IMR-90 (cell line): ENCODE results near the gene SLC66A1. TPM values are rescaled to one million over a fixed set of nuclear protein-coding genes. Genes with fewer than 3 reads are reported as not detected.

Experiments used
- ATAC-seq: fragments of 200-7000 bp; cut with Tn5 transposase; 2 replicates; pipeline ENCODE4 v1.9.1; 2020; ENCODE audit warnings: low read depth, mild to moderate bottlenecking, moderate library complexity
- BruUV-seq: library from RNA; stranded (reverse); fragments of 400-500 nt; replicated peaks from 2 replicates; lab custom pipeline; 2021; lab: Mats Ljungman, UMichigan
- CTCF ChIA-PET: fragments of 300-600 bp; formaldehyde crosslinking; extraction: SDS; loops from one replicate; lab custom pipeline; 2021; ENCODE audit warnings: antibody characterized with exemption; lab: Yijun Ruan, JAX
- POLR2A ChIA-PET: fragments of 300-600 bp; sonication (Branson Sonifier 250); formaldehyde crosslinking; loops from one replicate; lab custom pipeline; 2022; ENCODE audit warnings: antibody characterized with exemption; ENCODE audit not compliant: unreplicated experiment; lab: Charles Lee
- DNase-seq: peaks from one replicate; pipeline ENCODE4 v3.0.0; 2013
- H2AFZ ChIP-seq: replicated peaks from 2 replicates; pipeline ENCODE3; 2013; ENCODE audit warnings: low read length, mild to moderate bottlenecking; ENCODE audit not compliant: poor library complexity
- H2AK5ac ChIP-seq: 2 replicates; pipeline ENCODE4 v1.6.1; 2013; ENCODE audit warnings: low read depth, low read length, inconsistent platforms
- H2AK9ac ChIP-seq: replicated peaks from 2 replicates; pipeline ENCODE3; 2013; ENCODE audit warnings: mild to moderate bottlenecking, low read depth, low read length, moderate library complexity; ENCODE audit not compliant: poor library complexity
- H2BK120ac ChIP-seq: 2 replicates; pipeline ENCODE4 v1.6.1; 2013; ENCODE audit warnings: low read depth, low read length, inconsistent platforms
- H2BK15ac ChIP-seq: 3 replicates; pipeline ENCODE4 v1.6.1; 2013; ENCODE audit warnings: low read depth, low read length, inconsistent platforms
- H2BK20ac ChIP-seq: 2 replicates; pipeline ENCODE4 v1.6.1; 2013; ENCODE audit warnings: low read depth, mild to moderate bottlenecking, inconsistent platforms, low read length, moderate library complexity
- H2BK5ac ChIP-seq: 2 replicates; pipeline ENCODE4 v1.6.1; 2013; ENCODE audit warnings: mild to moderate bottlenecking, low read depth, low read length, inconsistent platforms; ENCODE audit not compliant: poor library complexity, severe bottlenecking
- H3K14ac ChIP-seq: replicated peaks from 2 replicates; pipeline ENCODE4 v1.6.1; 2013; ENCODE audit warnings: low read depth, low read length, inconsistent platforms
- H3K18ac ChIP-seq: 2 replicates; pipeline ENCODE4 v1.6.1; 2013; ENCODE audit warnings: low read depth, low read length, control low read depth
- H3K23ac ChIP-seq: 2 replicates; pipeline ENCODE4 v1.6.1; 2013; ENCODE audit warnings: low read depth, low read length, inconsistent platforms
- H3K27ac ChIP-seq: 2 replicates; pipeline ENCODE4 v1.5.1; 2013; ENCODE audit warnings: mild to moderate bottlenecking, control low read depth, low read length; ENCODE audit not compliant: insufficient read depth
- H3K27me3 ChIP-seq: 2 replicates; pipeline ENCODE4 v1.6.1; 2013; ENCODE audit warnings: low read length; ENCODE audit not compliant: control insufficient read depth, insufficient read depth
- H3K36me3 ChIP-seq: 2 replicates; pipeline ENCODE4 v1.6.1; 2013; ENCODE audit warnings: low read length, mixed read lengths; ENCODE audit not compliant: control insufficient read depth, insufficient read depth
- H3K4ac ChIP-seq: 2 replicates; pipeline ENCODE4 v1.6.1; 2013; ENCODE audit warnings: low read depth, low read length, inconsistent platforms
- H3K4me1 ChIP-seq: 2 replicates; pipeline ENCODE4 v1.6.1; 2013; ENCODE audit warnings: low read length, mixed read lengths; ENCODE audit not compliant: control insufficient read depth, insufficient read depth
- H3K4me2 ChIP-seq: 2 replicates; pipeline ENCODE4 v1.6.1; 2013; ENCODE audit warnings: low read depth, mild to moderate bottlenecking, control low read depth, low read length, moderate library complexity
- H3K4me3 ChIP-seq: 2 replicates; pipeline ENCODE4 v1.5.1; 2013; ENCODE audit warnings: low read depth, mild to moderate bottlenecking, control low read depth, low read length, moderate library complexity; ENCODE audit not compliant: insufficient read depth
- H3K56ac ChIP-seq: 2 replicates; pipeline ENCODE4 v1.6.1; 2013; ENCODE audit warnings: low read length, inconsistent platforms; ENCODE audit not compliant: insufficient read depth; ENCODE audit errors: extremely low read depth
- H3K79me1 ChIP-seq, 2 experiments: 2 replicates each; pipeline ENCODE4 v1.6.1; 2013; ENCODE audit warnings: low read length in 2 of 2, inconsistent platforms in 1 of 2, low read depth in 1 of 2
- H3K9ac ChIP-seq: 2 replicates; pipeline ENCODE4 v1.6.1; 2013; ENCODE audit warnings: low read depth, low read length, control low read depth
- H3K9me1 ChIP-seq: 2 replicates; pipeline ENCODE4 v1.6.1; 2013; ENCODE audit warnings: low read length, inconsistent platforms; ENCODE audit not compliant: insufficient read depth
- H3K9me3 ChIP-seq: 2 replicates; pipeline ENCODE4 v1.6.1; 2013; ENCODE audit warnings: low read length; ENCODE audit not compliant: control insufficient read depth, insufficient read depth
- H4K20me1 ChIP-seq: 2 replicates; pipeline ENCODE4 v1.6.1; 2013; ENCODE audit warnings: low read length, inconsistent platforms; ENCODE audit not compliant: insufficient read depth
- H4K5ac ChIP-seq: 2 replicates; pipeline ENCODE4 v1.6.1; 2013; ENCODE audit warnings: mild to moderate bottlenecking, low read depth, low read length, control low read depth
- H4K8ac ChIP-seq, 2 experiments: 2 replicates each; pipeline ENCODE4 v1.6.1; 2013; ENCODE audit warnings: low read depth in 2 of 2, low read length in 2 of 2, control low read depth in 1 of 2, inconsistent platforms in 1 of 2
- H4K91ac ChIP-seq: 2 replicates; pipeline ENCODE4 v1.6.1; 2013; ENCODE audit warnings: low read depth, low read length, inconsistent platforms; ENCODE audit not compliant: insufficient read depth
- MAFK ChIP-seq: IDR thresholded peaks from 2 replicates; pipeline ENCODE4 v1.6.1; 2012; ENCODE audit warnings: low read depth, low read length, improper control_type of control experiment
- POLR2A ChIP-seq: IDR thresholded peaks from 2 replicates; pipeline ENCODE4 v1.6.1; 2012; ENCODE audit warnings: mild to moderate bottlenecking, low read depth, low read length
- RAD21 ChIP-seq: IDR thresholded peaks from 2 replicates; pipeline ENCODE4 v1.6.1; 2012; ENCODE audit warnings: low read length, improper control_type of control experiment
- RCOR1 ChIP-seq: IDR thresholded peaks from 2 replicates; pipeline ENCODE4 v1.6.1; 2012; ENCODE audit warnings: mild to moderate bottlenecking, low read length, improper control_type of control experiment; ENCODE audit not compliant: insufficient replicate concordance
- SMC3 ChIP-seq: fragments of 150-350 bp; IDR thresholded peaks from 2 replicates; pipeline ENCODE4 v1.6.1; 2016; ENCODE audit warnings: low read depth, mild to moderate bottlenecking, antibody characterized with exemption, low read length, moderate library complexity
- WGBS, 2 experiments: methylation state at CpG; one replicate each; pipeline versions ENCODE4 v1.1.5 to v1.1.7; 2013; ENCODE audit warnings: missing lambda C conversion rate in 2 of 2; ENCODE audit not compliant: insufficient read length in 1 of 2; ENCODE audit errors: extremely low coverage in 2 of 2; 5-methylcytosine and 5-hydroxymethylcytosine counted together
- dilution Hi-C: fragments of 300-500 bp; cut with HindIII; formaldehyde crosslinking; loops from one replicate; pipeline ENCODE4 v1.14.3; 2018; ENCODE audit warnings: low sequenced_read_pairs; ENCODE audit not compliant: unreplicated experiment
- in situ Hi-C: fragments of 300-500 bp; cut with MboI; formaldehyde crosslinking; loops from 3 replicates; pipeline ENCODE4 v1.14.3; 2019; ENCODE audit warnings: low sequenced_read_pairs, inconsistent platforms, mixed read lengths
- intact Hi-C: fragments of 100-400 bp; cut with micrococcal nuclease; formaldehyde crosslinking; loops from 2 replicates; pipeline ENCODE4 v1.10.0; 2022
- polyA plus RNA-seq, 3 experiments: library from polyadenylated mRNA; depleted of rRNA; stranded (reverse); fragments of >200 nt; gene quantifications; 2 replicates each; pipeline ENCODE4 v1.2.3, GENCODE V29; 2012; ENCODE audit warnings: low replicate concordance in 1 of 3
- total RNA-seq: library from RNA; depleted of rRNA; stranded (reverse); fragments of >200 nt; gene quantifications from 2 replicates; pipeline ENCODE4 v1.2.3, GENCODE V29; 2012
- TF ChIP-seq, protein P1 (sequence below): fragments of 150-350 bp; IDR thresholded peaks from 2 replicates; pipeline ENCODE4 v1.6.1; 2016; ENCODE audit warnings: low read depth, mild to moderate bottlenecking, low read length, moderate library complexity, borderline replicate concordance

Gene SLC66A1
- total and polyA plus RNA-seq, 2 of the 4 experiments (the other 2 are of a cell fraction) = 6.8 to 18.9 TPM

- Histone ChIP-seq H3K18ac (no peak overlapping the region), H3K9me1 (0 out of 2 replicates have a peak, but pooled peaks cover 10% of the 10 kb centered on the region), H4K20me1 (peaks cover 11% of the 10 kb centered on the region; the same call in 1 of the 2 replicates), H3K4ac (no peak overlapping the region), H3K4me2 (no peak overlapping the region), H2AK5ac (no peak overlapping the region), H3K9ac (no peak overlapping the region), H3K27me3 (no peaks in the 10 kb centered on the region), H2BK15ac (no peak overlapping the region), H3K79me1 (0 out of 4 replicates have a peak, but pooled peaks cover 0 to 4% of the 10 kb centered on the region in 2 experiments), H3K36me3 (peaks cover 19% of the 10 kb centered on the region), H2BK120ac (no peak overlapping the region), H3K56ac (no peak overlapping the region), H3K9me3 (no peaks in the 10 kb centered on the region), H2AK9ac (no peak overlapping the region), H4K8ac (no peak overlapping the region), H2AFZ (no peak overlapping the region), H3K23ac (no peak overlapping the region), H3K4me3 (no peak overlapping the region), H4K5ac (no peak overlapping the region), H3K14ac (no peak overlapping the region), H2BK5ac (no peak overlapping the region), H3K4me1 (peaks cover 3% of the 10 kb centered on the region; the same call in 1 of the 2 replicates), H2BK20ac (no peak overlapping the region), H3K27ac (no peak overlapping the region), H4K91ac (no peak overlapping the region)
- TF ChIP-seq RAD21 = no peak
- TF ChIP-seq, protein P1, sequence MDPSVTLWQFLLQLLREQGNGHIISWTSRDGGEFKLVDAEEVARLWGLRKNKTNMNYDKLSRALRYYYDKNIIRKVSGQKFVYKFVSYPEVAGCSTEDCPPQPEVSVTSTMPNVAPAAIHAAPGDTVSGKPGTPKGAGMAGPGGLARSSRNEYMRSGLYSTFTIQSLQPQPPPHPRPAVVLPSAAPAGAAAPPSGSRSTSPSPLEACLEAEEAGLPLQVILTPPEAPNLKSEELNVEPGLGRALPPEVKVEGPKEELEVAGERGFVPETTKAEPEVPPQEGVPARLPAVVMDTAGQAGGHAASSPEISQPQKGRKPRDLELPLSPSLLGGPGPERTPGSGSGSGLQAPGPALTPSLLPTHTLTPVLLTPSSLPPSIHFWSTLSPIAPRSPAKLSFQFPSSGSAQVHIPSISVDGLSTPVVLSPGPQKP = no peak
- TF ChIP-seq MAFK = no peak
- no peak for TF ChIP-seq POLR2A
- TF ChIP-seq RCOR1 = no peak
- TF ChIP-seq SMC3 = no peak
- ATAC-seq = no peak
- POLR2A ChIA-PET = no interaction called here
- intact Hi-C loops = no loop called here
- BruUV-seq = no TSS peak
- CTCF ChIA-PET = no interaction called here
- no peak for DNase-seq
- dilution Hi-C loops = no loop called here
- in situ Hi-C loops = no loop called here
- WGBS, 2 experiments = 100% methylated on average over 2 of the region's 5 CpGs; no CpG with 5 or more reads in 1 of the 2 experiments
These were observed 49.4 kb upstream of the SLC66A1 start for GRCh38 chr1:19262744-19263143.
